Sigmoid colon (tissue), 7 donors: Measurements from ENCODE around the gene TCFL5. TPM values are rescaled to one million over a fixed set of nuclear protein-coding genes. Genes with fewer than 3 reads are reported as not detected.

Experiments
- DNase-seq: peaks from one replicate; pipeline ENCODE4 v3.0.0-alpha.2; 2019
- H3K27ac ChIP-seq, 4 donors: fragments of 200-600 bp; sonication (generic); one replicate each; pipeline ENCODE4 v1.5.1; 2016 to 2019; ENCODE audit warnings: mild to moderate bottlenecking in 1 of 4
- H3K27me3 ChIP-seq, 3 donors: fragments of 200-600 bp; sonication (generic); one replicate each; pipeline ENCODE4 v1.5.1; 2019; ENCODE audit warnings: mild to moderate bottlenecking in 1 of 3
- H3K36me3 ChIP-seq, 4 donors: fragments of 200-600 bp; sonication (generic); one replicate each; pipeline ENCODE4 v1.5.1; 2016 to 2019
- H3K4me1 ChIP-seq, 4 donors: fragments of 200-600 bp; sonication (generic); one replicate each; pipeline ENCODE4 v1.5.1; 2017 to 2019
- H3K4me3 ChIP-seq, 4 donors: fragments of 200-600 bp; sonication (generic); one replicate each; pipeline ENCODE4 v1.5.1; 2017 to 2019; ENCODE audit warnings: mild to moderate bottlenecking in 2 of 4, moderate library complexity in 1 of 4
- H3K9me3 ChIP-seq, 4 donors: fragments of 200-600 bp in 3 of 4; sonication (generic) in 3 of 4; one replicate each; pipeline versions ENCODE4 v1.5.1 to v1.6.1; 2013 to 2019
- CTCF ChIP-seq, 4 experiments: fragments of 450-650 bp in 3 of 4; fragments of 200-600 bp in 1 of 4; IDR thresholded peaks; one replicate each; pipeline ENCODE4 v1.5.1; 2016 to 2019; ENCODE audit warnings: antibody characterized with exemption in 4 of 4, mild to moderate bottlenecking in 3 of 4, moderate library complexity in 2 of 4
- EP300 ChIP-seq, 4 donors: sonication (generic); formaldehyde crosslinking; IDR thresholded peaks; one replicate each; pipeline ENCODE4 v1.6.1; 2017; ENCODE audit warnings: antibody characterized with exemption in 4 of 4
- POLR2A ChIP-seq, 2 donors: fragments of 450-650 bp; IDR thresholded peaks; one replicate each; pipeline ENCODE4 v1.6.1; 2016; ENCODE audit warnings: antibody characterized with exemption in 2 of 2, mild to moderate bottlenecking in 2 of 2, moderate library complexity in 2 of 2
- POLR2AphosphoS5 ChIP-seq, 4 donors: sonication (generic); formaldehyde crosslinking; IDR thresholded peaks; one replicate each; pipeline ENCODE4 v1.6.1; 2017; ENCODE audit warnings: antibody characterized with exemption in 4 of 4
- WGBS, 2 donors: extraction: QIAGEN DNeasy Blood & Tissue Kit; methylation state at CpG; one replicate each; pipeline ENCODE4 v1.1.7; 2013; 5-methylcytosine and 5-hydroxymethylcytosine counted together
- intact Hi-C: fragments of 100-400 bp; cut with DNase I; formaldehyde crosslinking; loops from one replicate; pipeline ENCODE4 v1.15.1; 2023
- polyA plus RNA-seq, 3 donors: library from polyadenylated mRNA; stranded (reverse); fragments of 200-250 nt; gene quantifications; one replicate each; pipeline ENCODE4 v1.2.3, GENCODE V29; 2013
- total RNA-seq, 4 donors: library from RNA; depleted of rRNA; stranded (reverse); fragments of >200 nt; gene quantifications; one replicate each; pipeline ENCODE4 v1.1.0, GENCODE V29; 2016
- donor health status: healthy with polysubstance abuse.
- donor health status: Bipolar disorder and iron deficiency.
- donor health status: healthy.

TCFL5 gene
- total and polyA plus RNA-seq, 7 donors = 2.3 to 16.9 (median 8.1) TPM

- 72% methylated on average over 27 of the region's 27 CpGs for WGBS, 2 donors
These were observed 35.5 kb downstream of the TCFL5 start for GRCh38 chr20:62825986-62826645.

DNA sequence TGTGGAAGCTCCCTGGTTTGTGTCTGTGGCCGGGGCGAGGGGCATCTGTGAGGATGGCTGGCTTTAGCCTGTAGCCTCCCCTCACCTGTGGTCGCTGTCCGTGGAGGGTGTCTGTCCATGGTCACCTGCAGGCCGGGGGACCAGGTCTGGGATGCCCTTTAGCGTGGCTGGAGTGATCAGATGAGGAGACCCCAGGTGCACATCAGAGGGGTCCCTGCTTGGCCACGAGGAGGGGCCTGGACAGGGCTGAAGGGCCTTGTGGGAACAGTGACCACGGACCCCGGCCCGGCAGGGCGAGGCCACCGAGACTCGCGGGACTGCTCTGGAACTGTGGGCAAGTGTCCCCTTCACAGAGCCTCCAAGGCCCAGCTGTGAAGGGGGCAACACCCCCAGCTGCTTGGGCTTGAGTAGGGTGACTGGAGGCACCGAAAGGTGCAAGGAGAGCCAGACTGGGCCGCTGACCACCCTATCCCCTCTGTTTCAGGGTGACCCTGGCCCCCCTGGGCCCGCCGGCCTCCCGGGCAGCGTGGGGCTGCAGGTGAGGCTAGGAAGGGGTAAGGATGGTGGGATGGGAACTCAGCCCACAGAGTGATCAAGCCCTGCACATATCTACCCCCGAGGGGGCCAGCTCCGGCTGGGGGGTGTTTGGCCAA, 36.2 kb downstream of the TCFL5 start:
- DNase-seq = no peak
- intact Hi-C loops = no loop called here
- Histone ChIP-seq H3K4me3 (peak overlapping the region in 1 of 4 donors; percentile 56), H3K9me3 (no peaks in the 10 kb centered on the region), H3K27me3 (no peaks in the 10 kb centered on the region), H3K36me3 (no peaks in the 10 kb centered on the region), H3K27ac (peak overlapping the region in 2 of 4 donors; percentile 86 to 89), H3K4me1 (peaks cover 3 to 12% (median 10%) of the 10 kb centered on the region in 4 donors)
- no peak for TF ChIP-seq EP300 (IDR thresholded peaks at IDR 0.05)
- no peak for TF ChIP-seq CTCF (IDR thresholded peaks at IDR 0.05)
- TF ChIP-seq POLR2AphosphoS5 (IDR thresholded peaks at IDR 0.05) = no peak
- TF ChIP-seq POLR2A (IDR thresholded peaks at IDR 0.05) = no peak
- WGBS, 2 donors = 65 to 78% methylated on average over 22 of the region's 22 CpGs

More at GRCh38 chr20:62825986-62826645, 35.5 kb downstream of the TCFL5 start:
- TF ChIP-seq CTCF (IDR thresholded peaks at IDR 0.05) (no peak), POLR2A (IDR thresholded peaks at IDR 0.05) (no peak), EP300 (IDR thresholded peaks at IDR 0.05) (no peak), POLR2AphosphoS5 (IDR thresholded peaks at IDR 0.05) (no peak)
- DNase-seq = no peak
- H3K4me1 ChIP-seq = peaks cover 3 to 14% (median 10%) of the 10 kb centered on the region in 4 donors
- H3K4me3 ChIP-seq = no peak overlapping the region
- H3K27ac ChIP-seq = peak overlapping the region in 1 of 4 donors; percentile 86
- H3K36me3 ChIP-seq = no peaks in the 10 kb centered on the region
- no peaks in the 10 kb centered on the region for H3K27me3 ChIP-seq
- H3K9me3 ChIP-seq = no peaks in the 10 kb centered on the region
- intact Hi-C loops = no loop called here

GRCh38 chr20:62824476-62825332, 36.9 kb downstream of the TCFL5 start:
- DNase-seq = peak; percentile 93
- peaks cover 3 to 16% (median 12%) of the 10 kb centered on the region in 4 donors for H3K4me1 ChIP-seq
- H3K9me3 ChIP-seq = no peaks in the 10 kb centered on the region
- intact Hi-C loops = no loop called here
- H3K36me3 ChIP-seq = no peaks in the 10 kb centered on the region
- 14 to 29% methylated on average over 35 to 36 of the region's 36 CpGs for WGBS, 2 donors
- peak overlapping the region in 3 of 4 donors; percentile 23 to 89 (median 86) for H3K27ac ChIP-seq
- peaks cover 0 to 6% (median 0%) of the 10 kb centered on the region in 3 donors for H3K27me3 ChIP-seq
- TF ChIP-seq POLR2A (IDR thresholded peaks at IDR 0.05) (no peak), POLR2AphosphoS5 (IDR thresholded peaks at IDR 0.05) (peak in 1 of 4 donors; percentile 23)
- H3K4me3 ChIP-seq = peak overlapping the region in 3 of 4 donors; percentile 31 to 56 (median 32)

DNA sequence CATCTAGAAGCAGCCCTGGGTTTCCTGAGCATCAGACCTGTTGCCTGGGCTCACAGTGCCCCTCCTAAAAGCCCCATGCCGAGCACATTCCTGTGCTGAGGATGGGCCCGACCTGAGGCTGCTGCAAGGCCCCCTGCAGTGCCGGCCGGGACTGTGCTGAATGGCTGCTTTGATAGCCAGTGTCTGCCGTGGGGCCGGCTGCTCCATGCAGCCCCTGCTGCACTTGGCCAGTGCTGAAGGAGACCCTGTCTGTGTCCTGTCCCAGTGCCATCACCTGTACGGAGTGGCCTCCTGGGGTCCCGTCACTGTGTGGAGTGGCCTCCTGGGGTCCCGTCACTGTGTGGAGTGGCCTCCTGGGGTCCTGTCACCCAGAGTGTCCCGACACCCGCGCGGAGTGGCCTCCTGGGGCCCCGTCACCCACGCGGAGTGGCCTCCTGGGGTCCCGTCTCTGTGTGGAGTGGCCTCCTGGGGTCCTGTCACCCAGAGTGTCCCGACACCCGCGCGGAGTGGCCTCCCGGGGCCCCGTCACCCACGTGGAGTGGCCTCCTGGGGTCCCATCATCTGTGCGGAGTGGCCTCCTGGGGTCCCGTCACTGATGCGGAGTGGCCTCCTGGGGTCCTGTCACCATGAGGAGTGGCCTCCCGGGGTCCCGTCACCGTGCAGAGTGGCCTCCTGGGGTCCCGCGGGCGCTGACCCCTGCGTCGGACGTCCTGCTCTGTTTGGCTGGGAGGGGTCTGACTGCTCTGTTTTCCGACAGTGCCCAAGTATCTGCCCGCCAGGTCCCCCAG, 37.7 kb downstream of the TCFL5 start:
- TF ChIP-seq POLR2AphosphoS5 (IDR thresholded peaks at IDR 0.05) = no peak
- TF ChIP-seq POLR2A (IDR thresholded peaks at IDR 0.05) = no peak
- TF ChIP-seq CTCF (IDR thresholded peaks at IDR 0.05) = no peak
- no peak for TF ChIP-seq EP300 (IDR thresholded peaks at IDR 0.05)
- Histone ChIP-seq H3K27me3 (peaks cover 0 to 14% (median 3%) of the 10 kb centered on the region in 3 donors), H3K4me3 (peak overlapping the region in 1 of 4 donors; percentile 56), H3K4me1 (peaks cover 3 to 24% (median 20%) of the 10 kb centered on the region in 4 donors), H3K27ac (peak overlapping the region in 2 of 4 donors; percentile 86 to 89), H3K9me3 (no peaks in the 10 kb centered on the region), H3K36me3 (no peaks in the 10 kb centered on the region)
- intact Hi-C loops = no loop called here
- DNase-seq = no peak
- WGBS, 2 donors = 88 to 91% methylated on average over 38 of the region's 38 CpGs
